Activated T-helper 2 cell treated with anti-CD3 and anti-CD28 coated beads, Interferon-gamma antibody, Interleukin-2, Interleukin-4, amounts not matched to agents 10 μg/mL and 5 μg/mL and 100 μg/mL, durations not matched to agents 14 hours and 24 hours and 36 hours (primary cell): ENCODE measurements around the gene TTLL11. TPM values are rescaled to one million over a fixed set of nuclear protein-coding genes. Genes with fewer than 3 reads are reported as not detected.

Experiments
- DNase-seq: peaks from one replicate; pipeline ENCODE4 v3.0.0; 2021; ENCODE audit warnings: low spot score
- H3K27ac Mint-ChIP-seq: one replicate; pipeline ENCODE4 v1.8.0; 2021; ENCODE audit warnings: mixed read lengths
- H3K27me3 Mint-ChIP-seq: one replicate; pipeline ENCODE4 v1.8.0; 2021; ENCODE audit warnings: low read depth, mixed read lengths
- H3K36me3 Mint-ChIP-seq: one replicate; pipeline ENCODE4 v1.8.0; 2021; ENCODE audit warnings: low read depth, mixed read lengths
- H3K4me1 Mint-ChIP-seq: one replicate; pipeline ENCODE4 v1.8.0; 2021; ENCODE audit warnings: low read depth, mixed read lengths
- H3K4me3 Mint-ChIP-seq: one replicate; pipeline ENCODE4 v1.8.0; 2021; ENCODE audit warnings: low read depth, mild to moderate bottlenecking, moderate library complexity, mixed read lengths
- H3K9me3 Mint-ChIP-seq: one replicate; pipeline ENCODE4 v1.8.0; 2021; ENCODE audit warnings: mixed read lengths
- intact Hi-C: fragments of 100-400 bp; cut with micrococcal nuclease; formaldehyde crosslinking; loops from one replicate; pipeline ENCODE4 v1.15.1; 2023
- total RNA-seq: library from RNA; stranded (reverse); gene quantifications from 2 replicates; pipeline ENCODE4 v1.2.3, GENCODE V29; 2022

TTLL11 gene
- total RNA-seq, 1 donor from 2014 or later = 2.2 TPM

GRCh38 chr9:121831869-121832268, 261.2 kb downstream of the TTLL11 start:
- intact Hi-C loops = no loop called here
- Mint-ChIP-seq H3K4me3 (no peak overlapping the region), H3K4me1 (no peaks in the 10 kb centered on the region)

GRCh38 chr9:121830441-121831140, 262.5 kb downstream of the TTLL11 start:
- no peak for DNase-seq
- intact Hi-C loops = no loop called here
- Mint-ChIP-seq H3K36me3 (no peaks in the 10 kb centered on the region), H3K27ac (no peak overlapping the region), H3K4me3 (no peak overlapping the region), H3K4me1 (no peaks in the 10 kb centered on the region), H3K27me3 (no peaks in the 10 kb centered on the region), H3K9me3 (no peaks in the 10 kb centered on the region)

More at GRCh38 chr9:121831869-121832268, 261.2 kb downstream of the TTLL11 start:
- DNase-seq = no peak
- no peaks in the 10 kb centered on the region for H3K27me3 Mint-ChIP-seq
- no peaks in the 10 kb centered on the region for H3K9me3 Mint-ChIP-seq
- H3K27ac Mint-ChIP-seq = no peak overlapping the region
- no peaks in the 10 kb centered on the region for H3K36me3 Mint-ChIP-seq

- Mint-ChIP-seq H3K27ac (no peak overlapping the region), H3K9me3 (no peaks in the 10 kb centered on the region), H3K27me3 (no peaks in the 10 kb centered on the region), H3K4me1 (no peaks in the 10 kb centered on the region), H3K4me3 (no peak overlapping the region), H3K36me3 (no peaks in the 10 kb centered on the region)
- no peak for DNase-seq
- intact Hi-C loops = no loop called here
These were observed 265.7 kb downstream of the TTLL11 start for GRCh38 chr9:121827251-121827967.

DNA sequence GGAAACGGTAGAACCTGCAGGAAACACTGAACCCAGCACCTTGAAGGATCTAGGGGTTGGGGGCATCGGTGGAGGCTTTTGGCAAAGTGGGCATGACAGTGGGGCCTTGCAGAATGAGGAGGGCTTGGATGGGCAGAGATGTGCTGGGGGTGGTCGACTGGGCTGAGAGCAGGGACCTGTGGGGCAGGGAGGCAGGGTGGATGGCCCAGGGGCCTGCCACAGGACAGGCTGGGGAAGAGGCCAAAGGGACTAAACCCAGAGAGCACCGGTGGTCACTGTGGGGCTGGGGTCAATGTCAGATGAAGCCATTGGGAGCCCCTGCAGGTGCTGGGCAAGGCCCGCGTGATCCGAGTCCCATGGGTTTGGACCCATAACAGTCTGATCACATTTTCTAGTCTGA, 266.4 kb downstream of the TTLL11 start:
- intact Hi-C loops = no loop called here
- no peaks in the 10 kb centered on the region for H3K9me3 Mint-ChIP-seq
- H3K4me3 Mint-ChIP-seq = no peak overlapping the region

GRCh38 chr9:121825031-121825691, 267.9 kb downstream of the TTLL11 start:
- no peak overlapping the region for H3K4me3 Mint-ChIP-seq
- intact Hi-C loops = no loop called here
- no peaks in the 10 kb centered on the region for H3K9me3 Mint-ChIP-seq
- H3K4me1 Mint-ChIP-seq = no peaks in the 10 kb centered on the region
- no peaks in the 10 kb centered on the region for H3K36me3 Mint-ChIP-seq
- H3K27ac Mint-ChIP-seq = no peak overlapping the region
- no peaks in the 10 kb centered on the region for H3K27me3 Mint-ChIP-seq
- DNase-seq = no peak

More for the DNA sequence above, 266.4 kb downstream of the TTLL11 start:
- H3K27me3 Mint-ChIP-seq = no peaks in the 10 kb centered on the region
- DNase-seq = no peak
- H3K36me3 Mint-ChIP-seq = no peaks in the 10 kb centered on the region
- no peak overlapping the region for H3K27ac Mint-ChIP-seq
- H3K4me1 Mint-ChIP-seq = no peaks in the 10 kb centered on the region

GRCh38 chr9:121824651-121825030, 268.5 kb downstream of the TTLL11 start:
- intact Hi-C loops = no loop called here
- Mint-ChIP-seq H3K36me3 (no peaks in the 10 kb centered on the region), H3K9me3 (no peaks in the 10 kb centered on the region), H3K4me1 (no peaks in the 10 kb centered on the region), H3K27ac (no peak overlapping the region), H3K27me3 (no peaks in the 10 kb centered on the region), H3K4me3 (no peak overlapping the region)
- DNase-seq = no peak

DNA sequence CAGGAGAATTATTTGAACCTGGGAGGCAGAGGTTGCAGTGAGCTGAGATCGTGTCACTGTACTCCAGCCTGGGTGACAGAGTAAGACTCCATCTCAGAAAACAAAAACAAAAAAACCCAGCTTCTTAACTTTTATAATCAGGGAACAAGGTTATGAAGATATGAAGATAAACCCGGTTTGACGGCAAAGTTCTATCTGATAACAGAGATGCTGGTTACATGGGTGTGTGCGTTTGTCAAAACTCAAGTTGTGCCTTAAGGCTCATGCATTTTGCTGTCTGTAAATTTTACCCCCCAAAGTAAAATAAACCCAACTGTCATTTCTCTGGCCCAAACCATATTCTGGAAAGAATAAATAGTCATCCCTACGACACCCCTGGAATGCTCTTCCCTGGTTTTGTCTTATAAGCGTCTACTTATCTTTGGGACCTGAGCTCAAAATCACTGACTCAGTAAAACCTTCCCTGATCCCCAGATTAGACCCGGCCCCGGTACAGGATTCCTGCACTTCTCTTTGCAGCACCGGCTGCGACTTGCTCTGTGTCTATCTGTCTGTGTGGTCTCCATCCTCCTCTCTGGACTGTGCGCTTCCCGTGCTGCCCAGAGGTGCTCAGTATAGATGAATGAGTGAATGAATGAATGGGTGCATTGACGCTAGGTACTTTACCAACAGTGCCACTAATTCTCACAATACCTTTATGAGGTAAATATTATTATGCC, 269.5 kb downstream of the TTLL11 start:
- Mint-ChIP-seq H3K27me3 (no peaks in the 10 kb centered on the region), H3K9me3 (no peaks in the 10 kb centered on the region), H3K4me3 (no peak overlapping the region), H3K36me3 (no peaks in the 10 kb centered on the region), H3K27ac (no peak overlapping the region), H3K4me1 (no peaks in the 10 kb centered on the region)
- no peak for DNase-seq
- intact Hi-C loops = no loop called here

DNA sequence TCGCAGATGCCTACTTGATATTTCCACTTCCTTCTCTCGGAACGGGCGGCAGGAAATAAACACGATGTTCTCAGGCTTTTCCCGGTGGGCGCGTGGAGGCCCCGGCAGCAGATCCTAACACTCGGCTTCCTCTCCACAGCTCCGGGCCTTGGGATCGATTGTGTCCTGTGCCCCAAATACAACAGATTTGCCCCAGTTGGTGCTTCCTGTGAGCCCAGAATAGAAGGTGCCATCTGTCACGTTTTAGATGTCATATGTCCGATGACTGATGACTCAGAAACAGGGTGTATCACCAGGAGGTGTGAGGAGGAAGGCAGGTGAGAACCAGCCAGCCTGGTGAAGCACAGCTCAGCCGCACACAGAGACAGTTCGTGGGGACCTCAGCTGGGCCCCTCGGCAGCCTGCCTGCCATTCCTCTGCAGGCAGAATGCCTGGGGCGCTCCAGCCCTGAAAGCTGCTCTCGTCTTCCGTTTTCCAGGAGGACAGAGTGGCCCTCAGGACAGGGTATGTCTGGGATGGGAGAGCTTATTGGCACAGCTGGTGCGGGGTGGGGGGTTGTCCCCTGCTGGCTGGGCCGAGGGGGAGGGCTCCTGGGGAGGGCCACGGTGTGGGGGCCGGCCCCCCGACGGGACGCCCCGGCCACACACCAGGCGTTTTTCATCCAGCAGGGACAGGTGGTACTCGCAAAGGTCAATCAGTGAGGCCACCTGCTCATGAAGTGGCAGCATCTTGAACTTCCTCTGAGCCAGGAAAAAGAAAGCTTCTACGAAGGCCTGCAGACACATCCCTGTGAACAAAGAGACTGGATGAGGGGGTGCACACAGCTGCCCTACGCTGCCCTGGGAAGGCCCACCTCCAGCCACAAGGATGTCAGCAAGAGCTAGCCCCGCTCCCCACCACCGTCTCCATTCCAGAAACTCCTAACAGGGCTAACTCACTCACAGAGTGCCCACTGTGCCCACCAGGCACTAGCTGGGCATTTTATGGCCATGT, 270.7 kb downstream of the TTLL11 start:
- no peaks in the 10 kb centered on the region for H3K27me3 Mint-ChIP-seq
- H3K4me3 Mint-ChIP-seq = no peak overlapping the region
- no peaks in the 10 kb centered on the region for H3K36me3 Mint-ChIP-seq
- no peaks in the 10 kb centered on the region for H3K4me1 Mint-ChIP-seq
- no peaks in the 10 kb centered on the region for H3K9me3 Mint-ChIP-seq
- intact Hi-C loops = no loop called here
- no peak for DNase-seq
- no peak overlapping the region for H3K27ac Mint-ChIP-seq

- DNase-seq = no peak
- H3K9me3 Mint-ChIP-seq = no peaks in the 10 kb centered on the region
- no peak overlapping the region for H3K27ac Mint-ChIP-seq
- intact Hi-C loops = no loop called here
- H3K27me3 Mint-ChIP-seq = no peaks in the 10 kb centered on the region
- no peaks in the 10 kb centered on the region for H3K4me1 Mint-ChIP-seq
- H3K36me3 Mint-ChIP-seq = no peaks in the 10 kb centered on the region
- H3K4me3 Mint-ChIP-seq = no peak overlapping the region
These were observed 271.8 kb downstream of the TTLL11 start for GRCh38 chr9:121821326-121821725.

DNA sequence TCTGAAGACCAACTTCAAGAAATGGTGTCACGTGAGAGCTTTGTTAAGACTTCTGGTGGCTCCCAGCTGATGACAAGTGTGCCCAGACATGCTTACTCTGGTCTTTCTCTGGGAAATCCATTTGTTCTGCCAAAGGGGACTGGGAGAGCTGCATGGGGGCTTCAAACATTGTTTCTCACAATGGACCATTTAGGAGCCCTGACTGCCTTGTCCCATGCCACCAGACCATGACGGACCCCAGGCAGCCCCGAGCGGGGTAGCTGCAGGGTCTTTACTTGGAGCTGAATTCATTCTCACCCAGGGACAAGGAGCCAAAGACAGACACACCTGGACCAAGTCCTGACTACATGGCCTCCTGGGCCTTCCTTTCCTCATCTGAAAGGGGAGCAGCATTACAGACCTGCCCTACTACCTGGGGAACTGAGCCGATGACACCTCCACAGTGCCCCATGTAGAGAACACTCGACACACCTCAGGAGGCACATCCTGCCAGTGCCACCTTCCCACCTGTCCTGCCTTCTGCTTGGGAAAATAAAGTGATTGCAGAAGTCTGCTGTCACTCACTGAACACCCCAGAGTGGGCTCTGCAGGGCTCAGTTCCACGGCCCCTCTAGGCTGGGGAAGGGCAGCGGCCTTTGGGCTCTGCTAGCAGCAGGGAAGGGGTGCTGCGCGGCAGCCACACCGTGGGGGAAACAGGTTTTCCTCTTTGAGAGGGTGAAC, 272.7 kb downstream of the TTLL11 start:
- H3K9me3 Mint-ChIP-seq = no peaks in the 10 kb centered on the region
- H3K27ac Mint-ChIP-seq = no peak overlapping the region
- H3K27me3 Mint-ChIP-seq = no peaks in the 10 kb centered on the region
- H3K36me3 Mint-ChIP-seq = no peaks in the 10 kb centered on the region
- no peaks in the 10 kb centered on the region for H3K4me1 Mint-ChIP-seq
- no peak for DNase-seq
- intact Hi-C loops = no loop called here
- H3K4me3 Mint-ChIP-seq = no peak overlapping the region

GRCh38 chr9:121819428-121820231, 273.5 kb downstream of the TTLL11 start:
- H3K4me3 Mint-ChIP-seq = no peak overlapping the region
- no peaks in the 10 kb centered on the region for H3K9me3 Mint-ChIP-seq
- no peaks in the 10 kb centered on the region for H3K4me1 Mint-ChIP-seq
- no peaks in the 10 kb centered on the region for H3K36me3 Mint-ChIP-seq
- no peak for DNase-seq
- H3K27me3 Mint-ChIP-seq = no peaks in the 10 kb centered on the region
- intact Hi-C loops = no loop called here
- H3K27ac Mint-ChIP-seq = no peak overlapping the region
